NCI-H774 (cell line): Measurements from ENCODE around the gene MAP7D2.

Source experiments
- DNase-seq: peaks from one replicate; lab custom pipeline; 2025; lab: John Stamatoyannopoulos, UW

MAP7D2 gene

GRCh38 chrX:20112022-20112774 is 4.5 kb downstream of the MAP7D2 start:
- DNase-seq, result no peak

- DNase-seq, result no peak
These were observed 5.4 kb downstream of the MAP7D2 start for GRCh38 chrX:20111271-20111670.

- no peak for DNase-seq
These were observed 14.6 kb downstream of the MAP7D2 start for GRCh38 chrX:20101934-20102581.

GRCh38 chrX:20091499-20091898 is 25.2 kb downstream of the MAP7D2 start:
- no peak for DNase-seq

- no peak for DNase-seq
These were observed 26.9 kb downstream of the MAP7D2 start for GRCh38 chrX:20089845-20090244.

- DNase-seq, result no peak
These were observed 36.4 kb downstream of the MAP7D2 start for GRCh38 chrX:20080277-20080676.

- no peak for DNase-seq
These were observed 45.1 kb downstream of the MAP7D2 start for GRCh38 chrX:20071511-20072079.

- peak; percentile 43 for DNase-seq
These were observed 48.8 kb downstream of the MAP7D2 start for GRCh38 chrX:20067709-20068561.

- DNase-seq, result no peak
These were observed 49.6 kb downstream of the MAP7D2 start for GRCh38 chrX:20066968-20067708.

GRCh38 chrX:20063716-20064351 is 52.9 kb downstream of the MAP7D2 start:
- no peak for DNase-seq

GRCh38 chrX:20063153-20063552 is 53.6 kb downstream of the MAP7D2 start:
- no peak for DNase-seq

- no peak for DNase-seq
These were observed 54.9 kb downstream of the MAP7D2 start for GRCh38 chrX:20061855-20062254.

- no peak for DNase-seq
These were observed 55.6 kb downstream of the MAP7D2 start for GRCh38 chrX:20060961-20061748.

GRCh38 chrX:20059467-20060128 is 57.1 kb downstream of the MAP7D2 start:
- no peak for DNase-seq

GRCh38 chrX:20057479-20057878 is 59.2 kb downstream of the MAP7D2 start:
- no peak for DNase-seq

- DNase-seq, result peak; percentile 7
These were observed 60.0 kb downstream of the MAP7D2 start for GRCh38 chrX:20056704-20057103.

- DNase-seq, result no peak
These were observed 63.2 kb downstream of the MAP7D2 start for GRCh38 chrX:20053537-20053936.

- DNase-seq, result no peak
These were observed 69.8 kb downstream of the MAP7D2 start for GRCh38 chrX:20046864-20047263.

- no peak for DNase-seq
These were observed 70.5 kb downstream of the MAP7D2 start for GRCh38 chrX:20046223-20046622.

- no peak for DNase-seq
These were observed 74.5 kb downstream of the MAP7D2 start for GRCh38 chrX:20042221-20042620.
